H1 (cell line): Measurements from ENCODE around the gene PARS2. TPM values are rescaled to one million over a fixed set of nuclear protein-coding genes. Genes with fewer than 3 reads are reported as not detected.

ENCODE experiments used
- CTCF ChIA-PET: fragments of 300-600 bp; sonication (Branson Sonifier 250); formaldehyde crosslinking; loops from one replicate; lab custom pipeline; 2021; ENCODE audit not compliant: partially characterized antibody; lab: Charles Lee
- POLR2A ChIA-PET: fragments of 300-600 bp; sonication (Branson Sonifier 250); formaldehyde crosslinking; loops from one replicate; lab custom pipeline; 2021; ENCODE audit warnings: inconsistent platforms; ENCODE audit not compliant: partially characterized antibody; lab: Charles Lee
- DNase-seq, 2 experiments: peaks; one replicate each; pipeline versions ENCODE4 v3.0.0 to v3.0.0-alpha.2; 2010 to 2022; ENCODE audit warnings: low spot score in 2 of 2, low read depth in 1 of 2, mixed read lengths in 1 of 2
- FAIRE-seq: peaks from 2 replicates; lab custom pipeline; 2011; peaks lifted over from hg19 to GRCh38; lab: Jason Lieb, UNC
- H2AFZ ChIP-seq: 2 replicates; pipeline ENCODE4 v1.8.1; 2012; ENCODE audit warnings: low read length, inconsistent platforms
- H2AK5ac ChIP-seq: 2 replicates; pipeline ENCODE4 v1.6.1; 2013; ENCODE audit warnings: low read depth, low read length
- H2BK120ac ChIP-seq: replicated peaks from 2 replicates; pipeline ENCODE3; 2013; ENCODE audit warnings: low read depth, low read length, inconsistent platforms
- H2BK12ac ChIP-seq: 2 replicates; pipeline ENCODE4 v1.6.1; 2013; ENCODE audit warnings: low read depth, low read length
- H2BK15ac ChIP-seq: 2 replicates; pipeline ENCODE4 v1.6.1; 2013; ENCODE audit warnings: low read length
- H2BK20ac ChIP-seq: 2 replicates; pipeline ENCODE4 v1.6.1; 2013; ENCODE audit warnings: low read length
- H2BK5ac ChIP-seq: 2 replicates; pipeline ENCODE4 v1.6.1; 2013; ENCODE audit warnings: low read depth, low read length
- H3K14ac ChIP-seq: 2 replicates; pipeline ENCODE4 v1.6.1; 2013; ENCODE audit warnings: inconsistent platforms; ENCODE audit not compliant: insufficient read length
- H3K18ac ChIP-seq: 2 replicates; pipeline ENCODE4 v1.6.1; 2013; ENCODE audit warnings: low read length; ENCODE audit errors: extremely low read depth
- H3K23ac ChIP-seq: 2 replicates; pipeline ENCODE4 v1.6.1; 2013; ENCODE audit warnings: inconsistent platforms; ENCODE audit not compliant: insufficient read length
- H3K23me2 ChIP-seq: 2 replicates; pipeline ENCODE4 v1.6.1; 2013; ENCODE audit warnings: low read depth, low read length
- H3K27ac ChIP-seq: 2 replicates; pipeline ENCODE4 v1.6.1; 2011; ENCODE audit warnings: low read depth, low read length, inconsistent platforms
- H3K27me3 ChIP-seq, 4 experiments: replicated peaks in 1 of 4; 1 replicate in 1 of 4; 2 replicates in 3 of 4; pipeline versions ENCODE4 v1.6.1 to v1.8.1; 2011 to 2013; ENCODE audit warnings: low read length in 3 of 4, mild to moderate bottlenecking in 3 of 4, inconsistent platforms in 2 of 4, mixed read lengths in 2 of 4, moderate library complexity in 1 of 4; ENCODE audit not compliant: control insufficient read depth in 3 of 4, insufficient read depth in 3 of 4; ENCODE audit errors: extremely low read depth in 1 of 4
- H3K36me3 ChIP-seq, 4 experiments: 2 replicates each; pipeline versions ENCODE4 v1.6.1 to v1.8.1; 2011 to 2013; ENCODE audit warnings: mild to moderate bottlenecking in 4 of 4, low read length in 3 of 4, moderate library complexity in 2 of 4, control low read depth in 1 of 4, inconsistent platforms in 1 of 4; ENCODE audit not compliant: insufficient read depth in 4 of 4, control insufficient read depth in 2 of 4
- H3K4ac ChIP-seq: replicated peaks from 2 replicates; pipeline ENCODE3; 2013; ENCODE audit warnings: low read length, low read depth, mixed read lengths, inconsistent platforms; ENCODE audit not compliant: insufficient read length
- H3K4me1 ChIP-seq, 4 experiments: replicated peaks in 1 of 4; 1 replicate in 1 of 4; 2 replicates in 3 of 4; pipeline versions ENCODE4 v1.6.1 to v1.8.1; 2011 to 2013; ENCODE audit warnings: low read length in 3 of 4, inconsistent platforms in 2 of 4, mixed read lengths in 1 of 4; ENCODE audit not compliant: insufficient read depth in 4 of 4, control insufficient read depth in 3 of 4
- H3K4me2 ChIP-seq, 2 experiments: 2 replicates each; pipeline versions ENCODE4 v1.6.1 to v1.8.1; 2011 to 2013; ENCODE audit warnings: low read depth in 2 of 2, low read length in 2 of 2, control low read depth in 1 of 2, inconsistent platforms in 1 of 2, mild to moderate bottlenecking in 1 of 2; ENCODE audit not compliant: insufficient read depth in 1 of 2
- H3K4me3 ChIP-seq, 4 experiments: fragments of 200-600, 300-600 bp in 1 of 4; sonication (generic), shearing (Covaris generic), sonication (Bioruptor Twin) in 1 of 4; 2 replicates each; pipeline versions ENCODE4 v1.5.1 to v1.8.1; 2011 to 2016; ENCODE audit warnings: low read length in 4 of 4, low read depth in 3 of 4, control low read depth in 2 of 4, inconsistent platforms in 2 of 4, mild to moderate bottlenecking in 2 of 4, mixed read lengths in 1 of 4, moderate library complexity in 1 of 4; ENCODE audit not compliant: insufficient read depth in 2 of 4; ENCODE audit errors: extremely low read depth in 1 of 4
- H3K56ac ChIP-seq: replicated peaks from 2 replicates; pipeline ENCODE3; 2013; ENCODE audit warnings: low read depth, mild to moderate bottlenecking, mixed read lengths, low read length, inconsistent platforms; ENCODE audit not compliant: insufficient read length
- H3K79me1 ChIP-seq: 2 replicates; pipeline ENCODE4 v1.6.1; 2013; ENCODE audit warnings: low read depth, low read length, control low read depth
- H3K79me2 ChIP-seq, 2 experiments: 2 replicates each; pipeline versions ENCODE4 v1.6.1 to v1.8.1; 2012 to 2013; ENCODE audit warnings: low read length in 2 of 2, mild to moderate bottlenecking in 2 of 2, inconsistent platforms in 1 of 2; ENCODE audit not compliant: insufficient read depth in 2 of 2, control insufficient read depth in 1 of 2
- H3K9ac ChIP-seq, 4 experiments: replicated peaks in 1 of 4; 1 replicate in 1 of 4; 2 replicates in 3 of 4; pipeline versions ENCODE4 v1.6.1 to v1.8.1; 2011 to 2013; ENCODE audit warnings: low read depth in 3 of 4, low read length in 3 of 4, control low read depth in 2 of 4, mild to moderate bottlenecking in 2 of 4, moderate library complexity in 2 of 4, inconsistent platforms in 1 of 4; ENCODE audit errors: extremely low read depth in 1 of 4
- H3K9me3 ChIP-seq, 2 experiments: 2 replicates each; pipeline versions ENCODE4 v1.6.1 to v1.8.1; 2012 to 2013; ENCODE audit warnings: mild to moderate bottlenecking in 2 of 2, moderate library complexity in 2 of 2, control low read depth in 1 of 2, inconsistent platforms in 1 of 2, low read depth in 1 of 2, low read length in 1 of 2, mixed read lengths in 1 of 2; ENCODE audit not compliant: insufficient read depth in 2 of 2
- H4K20me1 ChIP-seq, 2 experiments: replicated peaks in 1 of 2; 2 replicates each; pipeline versions ENCODE3 to v1.8.1; 2011 to 2013; ENCODE audit warnings: inconsistent platforms in 2 of 2, low read length in 2 of 2, mild to moderate bottlenecking in 1 of 2; ENCODE audit not compliant: insufficient read depth in 2 of 2, control insufficient read depth in 1 of 2
- H4K5ac ChIP-seq: 2 replicates; pipeline ENCODE4 v1.6.1; 2013; ENCODE audit warnings: low read length, low read depth, mixed read lengths, inconsistent platforms; ENCODE audit not compliant: insufficient read length
- H4K8ac ChIP-seq: 2 replicates; pipeline ENCODE4 v1.8.0; 2013; ENCODE audit warnings: mild to moderate bottlenecking, moderate library complexity, low read length, inconsistent platforms; ENCODE audit not compliant: insufficient read depth; ENCODE audit errors: extremely low read depth
- H4K91ac ChIP-seq: replicated peaks from 2 replicates; pipeline ENCODE3; 2013; ENCODE audit warnings: low read length, mixed read lengths, inconsistent platforms; ENCODE audit not compliant: insufficient read length
- BCL11A ChIP-seq, 2 experiments: IDR thresholded peaks; one replicate each; pipeline ENCODE4 v1.6.1; 2011; ENCODE audit warnings: low read depth in 2 of 2, low read length in 2 of 2, mild to moderate bottlenecking in 2 of 2
- CEBPB ChIP-seq: IDR thresholded peaks from 2 replicates; pipeline ENCODE4 v1.6.1; 2012; ENCODE audit warnings: low read depth, low read length
- CTBP2 ChIP-seq: IDR thresholded peaks from 2 replicates; pipeline ENCODE4 v1.7.0; 2011; ENCODE audit warnings: borderline replicate concordance, mild to moderate bottlenecking, moderate library complexity, mixed read lengths, low read length; ENCODE audit not compliant: insufficient read depth, insufficient read length
- EGR1 ChIP-seq: IDR thresholded peaks from 2 replicates; pipeline ENCODE4 v1.6.1; 2011; ENCODE audit warnings: low read depth, low read length, borderline replicate concordance
- GABPA ChIP-seq: IDR thresholded peaks from 2 replicates; pipeline ENCODE4 v1.6.1; 2011; ENCODE audit warnings: mild to moderate bottlenecking, low read length, moderate library complexity, borderline replicate concordance; ENCODE audit not compliant: insufficient read depth
- JUND ChIP-seq: IDR thresholded peaks from 2 replicates; pipeline ENCODE4 v1.6.1; 2011; ENCODE audit warnings: mild to moderate bottlenecking, improper control_type of control experiment, low read length
- KDM4A ChIP-seq: IDR thresholded peaks from one replicate; pipeline ENCODE4 v1.7.1; 2012; ENCODE audit warnings: low read depth, mild to moderate bottlenecking, moderate library complexity, low read length, inconsistent platforms; ENCODE audit not compliant: severe bottlenecking
- KDM5A ChIP-seq: fragments of 200-600 bp; IDR thresholded peaks from 2 replicates; pipeline ENCODE4 v1.7.1; 2012; ENCODE audit warnings: mild to moderate bottlenecking, low read length, inconsistent platforms, mixed read lengths
- PHF8 ChIP-seq: fragments of 200-600 bp; sonication (generic); conservative IDR thresholded peaks from 2 replicates; pipeline ENCODE4 v1.7.1; 2012; ENCODE audit warnings: low read depth, mild to moderate bottlenecking, inconsistent platforms, low read length, moderate library complexity
- SIRT6 ChIP-seq: IDR thresholded peaks from one replicate; pipeline ENCODE4 v1.7.1; 2012; ENCODE audit warnings: low read length, inconsistent platforms
- polyA plus RNA-seq, 7 experiments: library from polyadenylated mRNA; depleted of rRNA in 3 of 7; stranded (reverse) in 5 of 7; unstranded in 2 of 7; fragments of >200 nt in 5 of 7; fragments of 200-250 nt in 2 of 7; gene quantifications; 1 replicate in 5 of 7; 2 replicates in 1 of 7; 4 replicates in 1 of 7; pipeline versions ENCODE4 v1.2.1 to v1.2.3, GENCODE V29; 2011 to 2013; ENCODE audit warnings: missing spikeins in 2 of 7, mixed read lengths in 2 of 7
- total RNA-seq: library from RNA; stranded (reverse); fragmentation: NEBNext Ultra II Directional; extraction: Animal tissue kit (Norgen Biotek cat#: 25700); gene quantifications from 2 replicates; pipeline ENCODE4 v1.2.1, GENCODE V29; 2021
- TF ChIP-seq, protein P1 (sequence below): IDR thresholded peaks from 2 replicates; pipeline ENCODE4 v1.6.1; 2012; ENCODE audit warnings: inconsistent platforms
- TF ChIP-seq, protein P2 (sequence below): IDR thresholded peaks from 2 replicates; pipeline ENCODE4 v1.6.1; 2011; ENCODE audit warnings: low read length, improper control_type of control experiment

PARS2 gene
- total and polyA plus RNA-seq, 2 of the 8 experiments (the other 6 are each of a cell fraction or from before 2014, with no cell fraction given) = 8.9 to 10.0 TPM

- Histone ChIP-seq H3K23ac (no peak overlapping the region), H3K14ac (no peak overlapping the region), H2AFZ (no peak overlapping the region), H3K9me3 (peaks cover 0 to 4% of the 10 kb centered on the region in 2 experiments; a peak in 1 of 4 replicates), H2BK120ac (no peak overlapping the region), H3K56ac (no peak overlapping the region), H3K18ac (no peak overlapping the region), H3K36me3 (peaks cover 5 to 63% (median 36%) of the 10 kb centered on the region in 4 experiments; a peak in 7 of 8 replicates), H2BK15ac (no peak overlapping the region), H3K4me3 (no peak overlapping the region), H3K27me3 (no peaks in the 10 kb centered on the region), H3K4me2 (no peak overlapping the region), H3K23me2 (no peaks in the 10 kb centered on the region), H2BK5ac (no peak overlapping the region), H4K91ac (no peak overlapping the region), H4K5ac (no peak overlapping the region), H2BK12ac (no peak overlapping the region), H2BK20ac (no peak overlapping the region), H3K9ac (no peak overlapping the region), H3K79me2 (peaks cover 0 to 4% of the 10 kb centered on the region in 2 experiments; a peak in 2 of 4 replicates), H2AK5ac (no peak overlapping the region), H3K79me1 (no peaks in the 10 kb centered on the region), H3K27ac (no peak overlapping the region), H3K4me1 (no peaks in the 10 kb centered on the region), H3K4ac (no peak overlapping the region), H4K8ac (no peak overlapping the region), H4K20me1 (no peaks in the 10 kb centered on the region)
- no peak for FAIRE-seq
- no peak for DNase-seq
- TF ChIP-seq CTBP2 (no peak), BCL11A (IDR thresholded peaks at IDR 0.05; ENCODE audit: low read depth in 2 of 2, low read length in 2 of 2) (no peak), JUND (no peak), CEBPB (no peak), EGR1 (no peak), PHF8 (no peak), KDM5A (no peak), SIRT6 (no peak), GABPA (no peak), KDM4A (no peak)
- TF ChIP-seq, protein P1, sequence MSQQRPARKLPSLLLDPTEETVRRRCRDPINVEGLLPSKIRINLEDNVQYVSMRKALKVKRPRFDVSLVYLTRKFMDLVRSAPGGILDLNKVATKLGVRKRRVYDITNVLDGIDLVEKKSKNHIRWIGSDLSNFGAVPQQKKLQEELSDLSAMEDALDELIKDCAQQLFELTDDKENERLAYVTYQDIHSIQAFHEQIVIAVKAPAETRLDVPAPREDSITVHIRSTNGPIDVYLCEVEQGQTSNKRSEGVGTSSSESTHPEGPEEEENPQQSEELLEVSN = no peak
- TF ChIP-seq, protein P2, sequence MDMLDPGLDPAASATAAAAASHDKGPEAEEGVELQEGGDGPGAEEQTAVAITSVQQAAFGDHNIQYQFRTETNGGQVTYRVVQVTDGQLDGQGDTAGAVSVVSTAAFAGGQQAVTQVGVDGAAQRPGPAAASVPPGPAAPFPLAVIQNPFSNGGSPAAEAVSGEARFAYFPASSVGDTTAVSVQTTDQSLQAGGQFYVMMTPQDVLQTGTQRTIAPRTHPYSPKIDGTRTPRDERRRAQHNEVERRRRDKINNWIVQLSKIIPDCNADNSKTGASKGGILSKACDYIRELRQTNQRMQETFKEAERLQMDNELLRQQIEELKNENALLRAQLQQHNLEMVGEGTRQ = no peak
- ChIA-PET POLR2A (interaction anchor here (1.2 kb wide), 1 partner anchor 9 kb away, joined by 3 read pairs; no protein-coding TSS in a partner anchor), CTCF (interaction anchor here (1.3 to 3.0 kb wide), 3 partner anchors 49 to 79 kb away, joined by 3 to 13 read pairs (median 4); partner anchors contain the start of gene TTC22)
Measured at GRCh38 chr1:54721719-54722118, 42.6 kb downstream of the PARS2 start.
